Effector CD8-positive, alpha-beta T cell (primary cell): ENCODE measurements around the gene HMCES.
"Not testable (repeated sequence)": the region's sequence is repeated elsewhere in the genome, so short reads cannot be mapped to it uniquely, and the experiment has no call there.

ENCODE experiments used
- DNase-seq: peaks from one replicate; lab custom pipeline; 2025; lab: John Stamatoyannopoulos, UW

Gene HMCES

DNA sequence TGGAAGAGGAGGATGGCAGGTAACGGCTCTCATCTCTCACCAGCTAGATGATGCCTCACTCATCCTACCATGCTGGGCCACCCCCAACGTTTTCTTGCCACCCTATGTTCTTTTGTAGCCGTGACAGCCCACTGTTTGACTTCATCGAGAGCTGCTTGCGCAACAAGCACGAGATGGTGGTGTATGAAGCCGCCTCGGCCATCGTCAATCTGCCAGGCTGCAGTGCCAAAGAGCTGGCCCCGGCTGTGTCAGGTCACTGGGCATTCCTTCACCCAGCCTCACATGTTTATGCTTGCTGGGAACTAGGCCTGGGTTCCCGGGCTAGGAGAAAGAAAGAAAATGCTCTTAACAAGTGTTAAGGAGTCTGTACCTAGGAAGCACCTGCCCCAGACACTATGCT lies 21.1 kb upstream of the HMCES start:
- DNase-seq, result no peak

DNA sequence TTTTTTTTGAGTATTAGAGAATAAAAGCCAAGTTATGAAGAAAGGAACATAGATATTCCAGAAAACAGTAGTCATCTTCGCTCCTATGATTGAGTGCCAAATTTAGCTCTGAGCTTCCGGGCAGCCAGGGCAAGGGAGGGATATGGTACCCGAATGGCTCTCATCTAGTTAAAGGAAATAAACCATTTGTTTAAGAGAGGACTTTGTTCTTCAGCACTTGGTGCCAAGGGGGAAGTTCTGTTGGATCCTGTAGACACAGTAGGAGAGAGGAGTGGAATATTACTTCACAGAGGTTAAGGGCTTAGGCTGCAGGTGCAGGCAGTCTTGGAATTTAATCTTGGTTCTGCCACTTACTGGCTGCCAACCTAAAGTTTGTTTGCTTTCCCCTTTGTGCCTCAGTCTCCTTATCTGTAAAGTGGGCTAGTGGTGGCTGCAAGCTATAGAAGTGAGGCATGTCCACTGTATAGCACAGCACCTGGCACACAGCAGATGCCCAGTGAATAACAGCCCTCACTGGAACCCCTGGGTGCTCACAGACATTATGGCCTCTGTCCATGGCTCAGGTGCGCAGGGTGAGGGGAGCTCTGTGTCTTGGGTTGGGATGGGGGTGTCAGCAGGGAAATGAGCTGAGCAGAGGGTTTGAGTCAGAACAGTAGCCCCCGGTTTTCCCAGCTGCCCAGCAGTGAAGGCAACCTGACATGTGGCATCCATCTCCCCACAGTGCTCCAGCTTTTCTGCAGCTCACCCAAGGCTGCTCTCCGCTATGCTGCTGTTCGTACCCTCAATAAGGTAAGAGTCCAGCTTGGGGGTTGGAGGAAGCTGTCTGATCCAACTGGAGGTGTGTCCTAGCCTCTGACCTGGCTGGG lies 18.8 kb upstream of the HMCES start:
- DNase-seq, result no peak

DNA sequence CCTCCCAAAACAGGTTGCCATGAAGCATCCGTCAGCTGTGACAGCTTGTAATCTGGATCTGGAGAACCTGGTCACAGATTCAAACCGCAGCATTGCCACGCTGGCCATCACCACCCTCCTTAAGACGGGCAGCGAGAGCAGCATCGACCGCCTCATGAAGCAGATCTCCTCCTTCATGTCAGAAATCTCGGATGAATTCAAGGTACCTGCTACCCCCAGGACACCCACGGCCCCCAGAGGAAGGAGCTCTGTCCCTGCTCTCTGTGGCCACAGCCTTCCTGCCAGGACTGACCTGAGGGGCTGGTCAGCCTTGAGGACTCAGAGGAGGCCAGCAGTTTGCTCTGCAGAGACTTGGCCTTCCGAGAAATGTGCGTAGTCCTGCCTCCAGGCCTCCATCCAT lies 18.1 kb upstream of the HMCES start:
- no peak for DNase-seq

DNA sequence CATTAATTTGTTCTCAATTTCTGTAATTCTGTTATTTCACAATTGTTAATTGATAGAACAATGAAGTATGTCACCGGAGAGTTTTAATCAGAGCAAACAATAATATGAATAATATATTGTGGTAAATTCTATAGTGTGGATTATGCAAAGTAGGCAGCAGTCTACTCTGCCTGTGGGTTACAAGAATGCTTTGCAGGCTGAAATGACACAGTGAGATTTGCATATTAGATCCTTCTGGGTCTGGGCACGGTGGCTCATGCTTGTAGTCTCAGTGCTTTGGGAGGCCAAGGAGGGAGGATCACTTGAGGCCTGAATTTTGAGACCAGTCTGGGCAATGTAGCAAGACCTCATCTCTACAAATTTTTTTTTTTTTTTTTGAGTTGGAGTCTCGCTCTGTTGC lies 16.8 kb upstream of the HMCES start:
- DNase-seq, result no peak

DNA sequence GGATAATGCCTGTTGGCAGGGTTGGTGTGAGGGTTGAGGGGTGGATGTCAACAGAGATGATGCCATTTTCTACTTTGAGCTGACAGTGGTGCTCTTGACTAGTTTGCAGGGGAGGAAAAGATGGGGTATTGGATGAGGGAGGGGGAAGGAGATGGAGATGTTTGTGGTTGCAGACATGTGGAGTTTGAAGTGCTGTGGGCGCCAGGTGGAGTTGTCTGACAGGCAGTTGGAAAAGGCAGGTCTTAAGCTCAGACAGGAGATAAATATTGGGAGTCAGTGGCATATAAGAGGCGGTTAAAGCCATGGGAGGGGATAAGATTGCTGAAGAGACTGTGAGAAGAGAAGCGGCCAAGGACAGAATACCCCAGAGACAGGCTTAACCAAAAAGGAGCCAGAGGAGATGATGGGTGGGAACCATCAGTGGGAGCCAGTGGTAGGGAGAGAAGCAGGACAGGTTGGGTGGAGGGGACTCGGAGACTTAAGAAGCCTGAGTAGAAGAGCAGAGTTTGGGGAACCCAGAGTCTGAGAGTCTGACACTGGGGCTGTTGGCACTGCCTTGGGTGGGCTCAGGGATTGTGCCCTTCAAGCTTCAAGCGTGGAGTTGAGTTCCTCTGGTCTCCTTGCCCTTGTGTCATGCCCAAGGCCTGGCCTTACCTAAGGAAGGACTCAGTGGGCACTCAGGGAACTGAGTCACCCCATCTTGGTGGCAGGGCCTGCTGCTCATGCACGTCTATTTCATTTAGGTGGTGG lies 15.3 kb upstream of the HMCES start:
- DNase-seq, result no peak

DNA sequence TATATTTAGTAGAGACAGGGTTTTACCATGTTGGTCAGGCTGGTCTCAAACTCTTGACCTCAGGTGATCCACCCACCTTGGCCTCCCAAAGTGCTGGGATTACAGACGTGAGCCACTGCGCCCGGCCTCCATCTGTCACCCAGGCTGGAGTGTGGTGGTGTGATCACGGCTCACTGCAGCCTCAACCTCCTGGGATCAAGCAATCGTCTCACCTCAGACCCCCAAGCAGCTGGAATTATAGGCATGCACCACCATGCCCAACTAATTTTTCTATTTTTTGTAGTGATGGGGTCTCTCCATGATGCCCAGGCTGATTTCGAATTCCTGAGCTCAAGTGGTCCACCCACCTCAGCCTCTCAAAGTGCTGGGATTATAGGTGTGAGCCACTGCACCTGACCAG lies 13.7 kb upstream of the HMCES start:
- not testable (repeated sequence) for DNase-seq

DNA sequence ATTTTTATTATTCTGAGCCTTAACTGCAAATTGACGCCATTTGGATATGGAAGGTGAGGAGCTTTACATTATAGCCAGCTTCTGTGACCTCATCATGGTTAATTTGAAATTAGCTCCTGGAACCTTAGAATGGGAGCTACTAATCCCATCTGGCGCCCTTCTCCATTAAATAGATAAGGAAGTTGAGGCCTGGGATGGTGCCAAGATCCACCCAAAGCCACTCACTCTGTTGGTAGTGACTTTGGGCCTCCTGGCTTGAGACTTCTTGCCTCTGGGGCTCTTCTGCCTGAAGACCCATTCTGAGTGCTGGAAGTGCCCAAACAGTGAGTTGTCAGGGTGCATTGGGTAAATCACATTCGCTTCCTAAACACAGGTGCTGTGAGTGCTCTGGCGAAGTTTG lies 12.0 kb upstream of the HMCES start:
- DNase-seq, result no peak

DNA sequence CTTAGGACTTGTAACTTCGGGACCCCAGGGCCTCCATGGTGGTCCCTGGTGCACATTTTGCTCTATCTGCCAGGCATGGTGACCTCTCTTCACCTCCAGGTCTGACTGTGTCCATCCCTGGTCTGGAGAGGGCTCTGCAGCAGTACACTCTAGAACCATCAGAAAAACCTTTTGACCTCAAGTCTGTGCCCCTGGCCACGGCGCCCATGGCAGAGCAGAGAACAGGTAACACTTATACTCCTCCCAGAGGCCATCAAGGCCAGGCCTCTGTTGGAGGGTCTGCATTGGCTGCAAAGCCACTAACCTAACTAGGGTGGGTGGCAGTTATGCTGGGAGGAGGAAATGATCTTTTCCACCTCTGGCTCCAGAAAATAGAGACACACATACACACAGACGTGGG lies 10.3 kb upstream of the HMCES start:
- DNase-seq, result no peak

DNA sequence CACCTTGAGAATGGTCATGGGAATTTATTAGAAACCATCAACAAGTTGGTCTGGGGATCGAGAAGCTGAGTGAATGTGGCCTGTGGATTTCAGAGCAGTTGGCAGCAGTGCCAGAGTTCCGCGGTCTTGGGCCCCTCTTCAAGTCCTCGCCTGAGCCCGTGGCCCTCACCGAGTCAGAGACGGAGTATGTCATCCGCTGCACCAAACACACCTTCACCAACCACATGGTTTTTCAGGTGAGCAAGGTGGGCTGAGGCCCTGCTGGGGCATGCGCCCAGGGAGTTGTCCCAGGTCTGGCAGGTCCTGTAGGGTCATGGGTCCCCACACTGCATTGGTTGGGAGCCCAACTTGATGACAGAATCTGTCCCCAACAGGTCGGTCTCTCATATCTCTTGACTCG lies 7.0 kb upstream of the HMCES start:
- DNase-seq, result no peak

DNA sequence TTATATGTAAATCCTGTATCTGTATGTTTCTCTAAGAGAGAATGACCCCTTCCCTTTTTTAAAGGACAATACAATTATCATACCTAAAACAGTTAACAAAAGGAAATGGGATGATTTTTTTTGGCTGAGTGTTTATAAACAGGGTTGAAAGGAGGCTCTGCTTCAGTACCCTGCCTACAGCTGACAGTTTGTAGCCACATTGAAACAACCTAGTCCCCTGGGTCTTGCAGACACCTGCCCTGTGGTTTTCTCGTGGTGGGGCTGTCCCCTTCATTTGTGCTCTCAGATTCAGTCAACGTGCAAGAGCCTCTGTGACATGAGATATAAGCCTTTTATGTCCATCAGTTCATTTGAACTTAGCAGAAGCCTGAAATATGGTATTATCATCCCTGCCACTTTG lies 2.3 kb upstream of the HMCES start:
- no peak for DNase-seq

DNA sequence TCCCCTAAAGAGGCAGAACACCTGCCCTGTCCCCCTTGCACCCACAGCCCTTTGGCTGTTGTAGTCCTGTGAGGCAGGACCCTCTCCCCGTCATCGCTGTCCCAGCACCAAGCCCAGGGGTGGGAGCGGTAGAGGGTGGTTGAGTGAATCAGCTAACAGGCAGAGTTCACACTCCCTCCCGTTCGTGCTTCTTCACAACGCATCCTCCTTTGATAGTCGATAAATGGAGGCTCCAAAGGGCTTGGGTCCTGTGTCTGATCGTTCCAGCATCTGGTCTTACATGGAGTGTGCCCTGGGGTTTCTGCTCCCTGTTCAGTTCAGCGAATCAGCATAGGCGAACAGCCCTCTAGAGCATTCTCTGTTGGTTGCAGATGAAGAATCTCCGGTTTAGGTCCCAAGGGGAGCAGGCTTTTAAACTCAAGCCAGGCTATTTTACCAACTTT lies 820 bp upstream of the HMCES start:
- DNase-seq, result no peak

DNA sequence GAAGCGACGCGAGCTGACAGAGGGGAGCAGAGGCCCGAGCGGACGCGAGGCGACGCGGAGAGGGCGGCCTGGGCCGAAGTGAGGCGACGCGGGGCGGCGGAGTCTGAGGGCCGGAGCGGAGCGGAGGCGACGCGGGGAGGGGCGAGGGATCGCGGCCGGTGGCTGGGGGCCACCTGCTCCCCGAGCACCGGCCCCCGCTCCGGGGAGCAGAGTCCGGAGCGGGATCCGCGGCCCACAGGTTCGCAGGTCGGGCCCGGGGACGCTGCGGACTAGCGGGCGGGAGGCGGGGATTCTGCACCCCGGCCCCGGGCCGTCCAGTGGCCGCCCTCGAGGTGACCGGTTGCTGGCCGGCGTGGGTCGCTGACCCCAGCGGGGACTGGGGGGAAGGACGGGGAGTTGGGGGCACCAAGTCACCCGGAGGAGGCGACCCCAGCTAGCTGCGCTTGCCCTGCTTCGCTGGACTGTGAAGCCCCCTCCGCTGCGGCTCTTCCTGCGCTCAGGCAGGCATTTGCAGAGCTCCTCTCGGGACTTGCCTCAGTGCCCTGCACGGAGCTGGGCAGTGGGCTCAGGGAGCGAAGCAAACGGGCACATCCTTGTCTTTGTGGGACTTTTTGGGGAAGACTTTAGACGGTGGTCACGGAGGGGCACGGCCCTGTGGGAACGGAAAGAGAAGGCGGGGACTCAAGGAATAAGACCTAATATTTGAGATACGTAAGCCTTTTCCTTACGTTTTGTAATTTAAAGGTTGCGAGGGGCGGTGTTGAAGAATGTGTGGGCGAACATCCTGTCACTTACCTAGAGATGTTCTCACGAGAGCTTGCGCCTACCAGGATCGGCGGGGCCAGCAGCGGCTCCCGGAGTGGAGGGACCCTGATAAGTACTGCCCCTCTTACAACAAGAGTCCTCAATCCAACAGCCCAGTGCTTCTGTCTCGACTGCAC lies 566 bp downstream of the HMCES start:
- peak; percentile 46 for DNase-seq

DNA sequence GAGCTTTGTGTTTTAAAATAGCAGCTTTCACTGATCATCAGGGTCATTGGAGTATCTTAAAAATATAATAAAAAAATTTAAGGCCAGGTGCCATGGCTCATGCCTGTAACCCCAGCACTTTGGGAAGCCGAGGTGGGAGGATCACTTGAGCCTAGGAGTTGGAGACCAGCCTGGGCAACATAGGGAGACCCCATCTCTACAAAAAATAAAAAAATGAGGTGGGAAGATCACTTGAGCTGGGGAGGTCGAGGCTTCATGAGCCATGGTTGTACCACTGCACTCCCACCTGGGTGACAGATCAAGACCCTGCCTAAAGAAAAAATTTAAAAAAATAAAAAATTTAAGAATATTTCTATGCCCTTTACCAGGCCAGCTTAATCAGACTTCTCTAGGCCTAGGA lies 1.5 kb downstream of the HMCES start:
- no peak for DNase-seq

DNA sequence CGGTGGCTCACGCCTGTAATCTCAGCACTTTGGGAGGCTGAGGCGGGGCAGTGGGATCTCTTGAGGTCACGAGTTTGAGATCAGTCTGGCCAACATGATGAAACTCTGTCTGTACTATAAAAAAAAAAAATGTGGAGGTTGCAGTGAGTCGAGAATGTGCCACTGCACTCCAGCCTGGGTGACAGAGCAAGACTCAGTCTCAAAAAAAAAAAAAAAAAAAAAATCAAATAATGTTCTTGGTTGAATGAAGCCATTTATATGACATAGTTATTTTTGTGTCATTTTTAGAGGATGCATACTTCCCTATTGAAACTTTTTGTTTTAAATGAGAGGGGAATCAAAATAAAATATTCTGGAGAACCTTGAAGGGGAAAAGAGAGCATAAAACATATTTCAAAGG lies 3.1 kb downstream of the HMCES start:
- no peak for DNase-seq

DNA sequence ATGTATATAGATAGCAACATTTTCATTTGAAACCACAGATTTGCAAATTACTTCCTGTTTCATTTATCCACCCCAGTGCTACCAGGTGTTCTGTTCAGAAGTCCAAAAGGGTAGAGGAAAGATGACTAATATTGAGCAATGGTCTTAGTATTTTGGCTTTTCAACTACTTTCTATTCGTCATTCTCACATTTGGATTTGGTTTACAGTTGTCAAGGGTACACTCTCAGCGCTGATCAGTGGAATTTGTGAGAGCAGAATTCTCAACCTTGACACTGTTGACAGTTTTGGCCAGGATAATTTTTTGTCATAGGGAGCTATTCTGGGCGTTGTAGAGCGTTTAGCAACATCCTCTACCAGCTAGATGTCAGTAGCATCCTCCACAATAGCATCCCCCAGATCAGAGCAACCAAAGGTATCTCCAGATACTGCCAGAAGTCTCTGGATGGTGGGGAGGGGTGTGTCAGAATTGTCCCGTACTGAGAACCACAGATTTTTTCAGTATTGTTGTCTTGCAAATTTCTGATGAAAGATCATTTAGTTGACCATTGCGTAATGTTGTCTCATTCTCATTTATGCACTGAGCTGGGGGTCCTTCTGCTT lies 4.2 kb downstream of the HMCES start:
- DNase-seq, result no peak

DNA sequence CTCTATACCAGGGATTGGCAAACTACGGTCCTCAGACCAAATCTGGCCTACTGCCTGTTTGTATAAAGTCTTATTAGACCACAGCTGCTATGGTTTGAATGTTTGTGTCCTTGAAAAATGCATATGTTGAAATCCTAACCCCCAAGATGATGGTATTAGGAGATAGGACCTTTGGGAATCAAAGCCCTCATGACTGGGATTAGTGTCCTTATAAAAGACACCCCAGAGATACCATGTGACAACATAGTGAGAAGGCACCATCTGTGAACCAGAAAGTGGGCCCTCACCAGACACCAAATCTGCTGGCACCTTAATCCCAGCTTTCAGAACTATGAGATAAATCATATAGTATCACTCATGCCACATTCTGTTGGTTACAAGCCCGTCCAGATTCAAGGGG lies 7.4 kb downstream of the HMCES start:
- DNase-seq, result no peak

DNA sequence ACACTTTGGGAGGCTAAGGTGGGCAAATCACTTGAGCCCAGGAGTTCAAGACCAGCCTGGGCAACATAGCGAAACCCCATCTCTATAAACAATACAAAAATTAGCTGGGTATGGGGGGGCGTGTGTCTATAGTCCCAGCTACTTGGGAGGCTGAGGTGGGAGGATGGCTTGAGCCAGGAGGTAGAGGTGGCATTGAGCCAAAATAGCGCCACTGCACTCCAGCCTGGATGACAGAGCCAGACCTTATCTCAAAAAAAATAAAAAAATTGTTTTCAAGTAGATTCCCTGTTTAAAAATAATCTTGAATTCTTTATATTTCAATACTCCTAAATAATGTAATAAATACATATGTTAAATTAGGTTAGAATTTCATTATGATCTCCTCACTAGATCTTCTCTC lies 9.8 kb downstream of the HMCES start:
- DNase-seq, result no peak

DNA sequence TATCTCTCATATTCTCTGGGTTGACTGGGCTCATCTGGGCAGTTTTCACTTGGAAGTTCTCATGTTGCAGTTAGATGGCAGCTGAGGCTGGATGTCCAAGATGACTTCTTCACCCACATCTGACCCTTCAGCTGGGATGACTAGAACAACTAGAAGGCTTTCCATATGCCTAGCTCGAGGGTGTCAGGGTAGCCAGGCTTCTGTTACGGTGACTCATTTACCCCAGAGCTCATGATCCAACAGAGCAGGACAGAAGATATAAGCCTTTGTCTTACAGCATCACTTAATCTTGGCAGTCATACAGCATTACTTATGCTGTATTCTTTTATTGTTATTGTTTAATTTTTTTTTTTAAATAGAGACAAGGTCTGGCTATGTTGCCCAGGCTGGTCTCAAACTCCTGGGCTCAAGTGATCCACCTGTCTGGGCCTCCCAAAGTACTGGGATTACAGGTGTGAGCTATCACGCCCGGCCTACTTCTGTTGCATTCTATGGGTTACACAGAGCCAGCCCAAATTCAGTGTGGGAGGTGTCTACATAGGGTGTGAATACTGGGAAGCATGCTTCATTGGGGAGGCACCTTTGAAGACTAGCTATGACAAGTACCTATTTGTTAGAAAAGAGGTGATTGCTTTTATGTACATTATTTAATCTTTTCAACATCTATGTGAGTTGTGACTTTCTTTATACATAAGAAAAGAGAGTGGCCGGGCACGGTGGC lies 10.7 kb downstream of the HMCES start:
- no peak for DNase-seq

DNA sequence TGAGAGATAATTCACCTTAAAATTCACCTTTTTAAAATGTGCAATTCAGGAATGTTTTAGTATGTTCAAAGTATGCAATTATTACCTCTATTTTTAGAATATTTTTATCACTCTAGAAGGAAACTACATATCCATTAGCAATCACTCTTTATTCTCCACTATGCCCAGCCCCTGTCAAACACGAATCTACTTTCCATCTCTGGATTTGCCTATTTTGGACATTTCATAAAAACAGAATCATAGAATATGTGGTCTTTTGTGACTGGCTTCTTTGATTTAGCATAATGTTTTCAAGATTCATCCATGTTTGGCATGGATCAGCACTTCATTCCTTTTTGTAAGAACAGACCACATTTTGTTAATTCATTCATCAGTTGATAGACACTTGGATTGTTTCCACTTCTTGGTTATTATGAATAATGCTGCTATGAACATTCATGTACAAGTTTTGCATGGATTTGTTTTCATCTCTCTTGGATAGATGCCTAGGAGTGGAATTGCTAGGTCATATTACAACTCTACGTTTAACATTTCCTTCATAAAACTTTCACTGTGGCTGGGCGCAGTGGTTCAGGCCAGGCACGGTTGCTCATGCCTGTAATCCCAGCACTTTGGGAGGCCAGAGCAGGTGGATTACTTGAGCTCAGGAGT lies 12.7 kb downstream of the HMCES start:
- no peak for DNase-seq

DNA sequence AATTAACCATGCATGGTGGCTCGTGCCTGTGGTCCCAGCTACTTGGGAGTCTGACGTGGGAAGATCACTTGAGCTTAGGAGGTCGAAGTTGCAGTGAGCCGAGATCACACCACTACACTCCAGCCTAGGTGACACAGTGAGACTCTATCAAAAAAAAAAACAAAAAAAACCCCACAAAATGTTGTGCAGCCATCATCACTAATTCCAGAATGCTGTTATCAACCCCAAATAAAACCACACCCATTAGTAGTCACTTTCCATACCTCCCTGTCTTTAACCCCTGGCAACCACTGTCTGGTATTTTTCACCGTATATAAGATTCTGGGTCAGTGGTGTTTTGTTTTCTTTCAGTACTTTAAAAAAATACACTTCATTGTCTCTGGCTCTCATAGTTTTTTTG lies 16.6 kb downstream of the HMCES start:
- no peak for DNase-seq
